ENCODE data around the gene PHLDB1. TPM values are rescaled to one million over a fixed set of nuclear protein-coding genes. Genes with fewer than 3 reads are reported as not detected.

The PHLDB1 gene
- total RNA-seq, 1 experiment from 2014 or later: 36.2 TPM

DNA sequence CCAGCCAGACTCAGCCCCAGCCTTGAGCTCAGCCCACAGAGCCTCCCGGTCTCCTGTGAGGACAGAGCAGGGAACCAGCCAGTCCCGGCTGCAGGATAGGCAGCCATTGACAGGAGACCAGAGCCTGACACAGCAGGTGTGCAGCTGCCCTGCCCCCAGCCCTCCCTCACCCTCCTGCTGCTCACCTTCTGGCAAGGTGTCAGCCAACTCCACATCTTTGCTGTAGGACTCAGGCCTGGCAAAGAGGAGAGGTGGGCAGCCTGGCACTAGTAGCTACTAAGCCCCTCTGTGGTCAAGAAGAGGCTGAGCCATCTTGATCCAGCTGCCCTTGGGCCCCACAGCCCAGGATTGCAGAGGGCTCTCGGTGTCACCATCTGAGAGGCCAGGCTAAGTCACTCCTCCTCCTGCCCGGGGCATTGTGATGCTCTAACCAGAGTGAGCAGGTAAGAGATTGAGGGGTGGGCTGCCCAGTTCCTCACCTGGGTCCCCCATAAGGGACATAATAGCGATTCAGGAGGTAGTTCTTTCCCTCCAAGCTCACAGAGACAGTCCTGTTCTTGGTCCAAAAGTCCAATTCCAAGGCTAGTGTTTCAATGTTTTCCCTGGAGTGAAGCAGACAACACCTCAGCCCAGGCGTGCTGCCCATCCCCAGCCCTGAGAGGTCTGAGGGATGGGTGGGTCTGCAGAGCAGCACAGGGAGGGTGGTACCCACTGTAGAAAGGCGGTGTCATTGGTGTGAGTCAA is 53.4 kb downstream of the PHLDB1 start:
- no peak overlapping the region for H3K4me3 ChIP-seq (replicated peaks in 1 of 2; ENCODE audit: low read depth in 1 of 2, low read length in 2 of 2)
- no peak overlapping the region for H3K9ac ChIP-seq (ENCODE audit: low read length)
- no peaks in the 10 kb centered on the region for H3K9me3 ChIP-seq (ENCODE audit: control insufficient read depth in 1 of 2, insufficient read depth in 1 of 2, low read depth in 1 of 2, low read length in 2 of 2)
- TF ChIP-seq ATF3 (IDR thresholded peaks at IDR 0.05) (no peak), YY1 (IDR thresholded peaks at IDR 0.05; ENCODE audit: extremely low read depth, insufficient replicate concordance, low read depth, low read length) (no peak), ZBTB33 (IDR thresholded peaks at IDR 0.05; ENCODE audit: extremely low read depth, insufficient replicate concordance, low read length) (no peak), EZH2phosphoT487 (IDR thresholded peaks at IDR 0.05; ENCODE audit: borderline replicate concordance) (no peak), POLR2AphosphoS5 (IDR thresholded peaks at IDR 0.05; ENCODE audit: low read depth, low read length) (no peak), SIN3A (IDR thresholded peaks at IDR 0.05; ENCODE audit: low read depth) (no peak), ZFX (IDR thresholded peaks at IDR 0.05) (no peak), JUND (IDR thresholded peaks at IDR 0.05) (no peak)
- TF ChIP-seq, protein P1, sequence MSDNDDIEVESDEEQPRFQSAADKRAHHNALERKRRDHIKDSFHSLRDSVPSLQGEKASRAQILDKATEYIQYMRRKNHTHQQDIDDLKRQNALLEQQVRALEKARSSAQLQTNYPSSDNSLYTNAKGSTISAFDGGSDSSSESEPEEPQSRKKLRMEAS (IDR thresholded peaks at IDR 0.05): no peak
- no peak overlapping the region for H3K27ac ChIP-seq (ENCODE audit: low read depth, low read length)
- intact Hi-C loops (cut with micrococcal nuclease): no loop called here
- BruUV-seq (replicated peaks): no TSS peak
- H3K27me3 ChIP-seq (ENCODE audit: insufficient read depth, low read length): no peaks in the 10 kb centered on the region
- DNase-seq (ENCODE audit: low read depth, low spot score) (no peak), ATAC-seq (no peak)
- CTCF ChIA-PET: interaction anchor here (1.0 to 2.6 kb wide), 2 partner anchors 29 to 66 kb away, joined by 3 to 8 read pairs; no protein-coding TSS in a partner anchor
- no peak overlapping the region for H2AFZ ChIP-seq (ENCODE audit: low read depth, low read length, poor library complexity, severe bottlenecking)
- H3K9me2 ChIP-seq (ENCODE audit: insufficient read depth): no peaks in the 10 kb centered on the region
- RAD21 ChIA-PET (ENCODE audit: low non-redundant PET in 1 of 2, low total read pairs in 2 of 2, uncharacterized antibody in 2 of 2, unreplicated experiment in 2 of 2): no interaction called here
- POLR2A ChIA-PET: no interaction called here
- H3K36me3 ChIP-seq (ENCODE audit: control insufficient read depth in 1 of 2, insufficient read depth in 2 of 2, low read length in 2 of 2): no peaks in the 10 kb centered on the region; a peak in 1 of 4 replicates
- H3K4me2 ChIP-seq (ENCODE audit: low read length): no peak overlapping the region
- H4K20me1 ChIP-seq (ENCODE audit: insufficient read depth): no peaks in the 10 kb centered on the region
- H3K79me2 ChIP-seq (ENCODE audit: insufficient read depth, low read length): no peaks in the 10 kb centered on the region
- peaks cover 7 to 16% of the 10 kb centered on the region in 2 experiments; a peak in 3 of 4 replicates for H3K4me1 ChIP-seq (ENCODE audit: control insufficient read depth in 1 of 2, insufficient read depth in 2 of 2, low read length in 2 of 2)

All from HCT116 (cell line).